ENCODE measurements around the gene CFAP299. TPM values are rescaled to one million over a fixed set of nuclear protein-coding genes. Genes with fewer than 3 reads are reported as not detected.
"Not testable (repeated sequence)": the region's sequence is repeated elsewhere in the genome, so short reads cannot be mapped to it uniquely, and the experiment has no call there.

The CFAP299 gene
- total RNA-seq, 2 experiments from 2014 or later: not detected

DNA sequence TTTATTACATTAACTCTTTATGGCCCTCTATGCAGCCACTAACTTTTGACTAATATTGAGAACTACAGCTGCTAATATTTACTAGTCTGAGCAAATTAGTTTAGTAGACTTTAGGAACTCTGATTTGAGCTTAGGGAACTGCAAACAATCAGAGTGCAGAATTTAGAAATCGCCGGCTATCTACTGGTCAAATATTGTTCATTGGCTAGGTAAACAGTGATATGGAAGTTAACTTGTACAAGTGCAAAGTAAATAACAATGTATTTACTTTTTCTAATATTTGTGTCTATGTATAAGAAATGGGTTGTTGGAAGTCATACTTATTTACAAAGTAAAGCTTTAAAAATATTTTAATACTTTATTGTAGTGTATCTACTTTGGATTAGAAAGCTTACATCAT is 279.6 kb downstream of the CFAP299 start:
- Mint-ChIP-seq H3K27me3 (no peaks in the 10 kb centered on the region), H3K4me1 (peaks cover 9% of the 10 kb centered on the region), H3K27ac (no peak overlapping the region), H3K36me3 (ENCODE audit: low read depth) (no peaks in the 10 kb centered on the region), H3K9me3 (ENCODE audit: low read depth) (no peaks in the 10 kb centered on the region), H3K4me3 (no peak overlapping the region)
- ChIA-PET CTCF (no interaction called here), POLR2A (no interaction called here)
- no peak for ATAC-seq
- intact Hi-C loops (cut with DNase I, micrococcal nuclease): loop anchor here (10.0 kb wide), 1 partner anchor 250 kb away; no protein-coding TSS in a partner anchor
- DNase-seq: no peak

DNA sequence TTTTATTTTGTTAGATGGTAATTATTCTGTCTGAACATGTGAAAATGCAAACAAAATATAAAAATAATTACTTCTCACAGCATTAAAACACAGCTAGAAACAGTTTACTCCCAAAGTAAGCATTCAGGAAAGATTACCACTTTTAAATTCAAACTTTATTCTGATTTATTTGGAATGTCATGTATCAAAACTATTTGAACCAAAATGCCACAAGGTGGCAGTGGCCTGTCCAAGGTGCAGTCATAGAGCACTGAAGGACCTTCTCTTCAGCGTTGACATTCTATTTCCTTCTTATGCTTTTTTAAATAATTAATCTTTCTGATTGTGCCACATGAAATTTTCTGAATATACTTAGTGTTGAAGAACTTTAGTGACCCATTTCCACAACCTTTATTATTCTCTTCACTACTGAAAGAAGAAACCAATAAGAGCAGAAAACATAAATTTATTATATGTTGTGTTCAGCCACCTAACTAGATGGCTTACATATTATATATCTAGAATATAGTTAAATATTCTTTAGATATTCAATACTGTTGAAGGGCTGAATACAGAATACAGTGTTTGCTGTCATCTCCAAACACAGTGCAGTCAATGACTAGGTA is 283.6 kb downstream of the CFAP299 start:
- ATAC-seq: no peak
- Mint-ChIP-seq H3K4me3 (no peak overlapping the region), H3K4me1 (no peaks in the 10 kb centered on the region), H3K9me3 (ENCODE audit: low read depth) (peaks cover 12% of the 10 kb centered on the region), H3K27me3 (no peaks in the 10 kb centered on the region), H3K27ac (no peak overlapping the region), H3K36me3 (ENCODE audit: low read depth) (peaks cover 6% of the 10 kb centered on the region)
- intact Hi-C loops (cut with DNase I, micrococcal nuclease): loop anchor here (10.0 kb wide), 1 partner anchor 254 kb away; no protein-coding TSS in a partner anchor
- ChIA-PET POLR2A (no interaction called here), CTCF (no interaction called here)
- no peak for DNase-seq

DNA sequence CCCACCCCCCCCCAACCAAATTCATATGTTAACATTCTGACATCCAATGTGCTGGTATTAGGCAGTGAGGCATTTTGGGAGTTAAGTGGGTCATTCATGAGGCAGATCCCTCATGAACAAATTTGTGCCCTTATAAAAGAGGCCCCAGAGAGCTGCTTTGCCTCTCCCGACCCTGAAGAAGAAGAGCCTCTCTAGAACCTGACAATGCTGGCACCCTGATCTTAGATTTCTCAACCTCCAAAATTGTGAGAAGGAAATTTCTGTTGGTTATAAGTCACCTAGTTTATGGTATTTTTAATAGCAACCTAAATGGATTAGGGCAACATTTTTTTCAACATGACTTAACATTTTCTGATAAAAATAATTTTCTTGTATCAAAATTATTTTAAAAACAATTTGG is 296.3 kb downstream of the CFAP299 start:
- intact Hi-C loops (cut with DNase I, micrococcal nuclease): no loop called here
- H3K4me1 Mint-ChIP-seq: no peaks in the 10 kb centered on the region
- ATAC-seq: no peak
- no peaks in the 10 kb centered on the region for H3K36me3 Mint-ChIP-seq (ENCODE audit: low read depth)
- no peak overlapping the region for H3K27ac Mint-ChIP-seq
- CTCF ChIA-PET: no interaction called here
- POLR2A ChIA-PET: no interaction called here
- H3K9me3 Mint-ChIP-seq (ENCODE audit: low read depth): peaks cover 3% of the 10 kb centered on the region
- no peak for DNase-seq
- no peaks in the 10 kb centered on the region for H3K27me3 Mint-ChIP-seq
- no peak overlapping the region for H3K4me3 Mint-ChIP-seq

DNA sequence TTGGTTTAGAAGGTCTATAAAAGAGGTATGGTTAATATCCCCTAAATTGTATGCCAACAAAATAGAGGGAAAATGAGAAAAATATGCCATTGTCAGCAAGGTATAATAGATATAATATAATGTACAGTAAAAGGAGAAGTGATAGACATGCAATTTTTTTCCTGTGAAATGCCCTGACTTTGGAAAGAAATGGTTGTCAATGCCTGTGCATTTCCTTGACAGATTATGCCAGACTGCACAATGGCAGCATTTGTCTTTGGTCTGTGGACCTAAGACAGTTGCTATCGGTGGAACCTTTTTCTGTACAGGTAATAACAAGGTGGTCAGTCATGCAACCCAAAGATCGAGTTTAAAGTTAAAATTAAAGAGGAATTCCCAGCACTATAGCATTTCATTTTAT is 301.7 kb downstream of the CFAP299 start:
- CTCF ChIA-PET: interaction anchor here (0.6 kb wide), 2 partner anchors 96 to 1220 kb away, joined by 3 read pairs; no protein-coding TSS in a partner anchor
- Mint-ChIP-seq H3K4me1 (no peaks in the 10 kb centered on the region), H3K4me3 (no peak overlapping the region), H3K9me3 (ENCODE audit: low read depth) (no peaks in the 10 kb centered on the region), H3K27me3 (no peaks in the 10 kb centered on the region), H3K36me3 (ENCODE audit: low read depth) (no peaks in the 10 kb centered on the region), H3K27ac (no peak overlapping the region)
- POLR2A ChIA-PET: no interaction called here
- intact Hi-C loops (cut with DNase I, micrococcal nuclease): no loop called here
- DNase-seq: no peak
- no peak for ATAC-seq

DNA sequence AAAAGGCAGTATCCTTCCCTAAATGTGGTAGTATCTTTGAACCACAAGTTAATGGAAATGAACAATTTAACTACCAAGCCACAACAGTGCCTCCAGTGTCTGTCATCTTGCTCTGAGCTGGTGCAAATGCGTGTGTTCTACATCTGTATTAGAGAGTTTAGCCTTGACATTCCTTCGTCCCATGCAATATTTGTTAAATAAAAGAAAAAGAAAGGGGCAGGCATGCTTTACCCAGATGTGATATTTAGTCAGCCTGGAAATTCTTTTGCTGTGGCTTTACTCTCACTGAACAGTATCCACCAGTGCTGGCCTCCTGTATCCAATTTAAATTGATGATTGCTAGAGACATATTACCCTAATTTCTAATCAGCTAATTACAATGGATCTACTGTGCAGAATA is 310.5 kb downstream of the CFAP299 start:
- ChIA-PET CTCF (no interaction called here), POLR2A (no interaction called here)
- no peaks in the 10 kb centered on the region for H3K4me1 Mint-ChIP-seq

DNA sequence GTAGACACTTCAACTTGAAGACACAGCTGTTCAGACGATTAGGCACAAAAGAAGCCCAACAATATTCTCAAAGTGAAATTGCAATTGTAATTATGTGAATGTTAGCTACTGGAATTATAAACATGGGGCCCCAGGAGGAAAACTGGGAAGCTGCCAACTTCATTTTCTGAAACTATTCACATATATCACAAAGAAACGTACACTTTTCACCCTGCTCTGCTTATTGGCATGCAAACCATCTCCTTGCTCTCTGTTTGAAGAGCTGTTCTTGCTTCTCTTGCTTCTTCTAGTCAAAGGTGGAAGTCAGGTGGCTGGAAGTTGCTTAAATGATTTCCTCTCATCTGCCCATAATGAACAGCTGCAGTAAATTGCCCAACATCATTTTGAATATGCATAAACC is 320.1 kb downstream of the CFAP299 start:
- H3K4me1 Mint-ChIP-seq: no peaks in the 10 kb centered on the region
- POLR2A ChIA-PET: no interaction called here
- H3K36me3 Mint-ChIP-seq (ENCODE audit: low read depth): no peaks in the 10 kb centered on the region
- H3K27me3 Mint-ChIP-seq: peaks cover 2% of the 10 kb centered on the region
- no peak for DNase-seq
- H3K4me3 Mint-ChIP-seq: no peak overlapping the region
- no peak overlapping the region for H3K27ac Mint-ChIP-seq
- CTCF ChIA-PET: no interaction called here
- H3K9me3 Mint-ChIP-seq (ENCODE audit: low read depth): no peaks in the 10 kb centered on the region
- no peak for ATAC-seq
- intact Hi-C loops (cut with DNase I, micrococcal nuclease): no loop called here

More for the DNA sequence above, 310.5 kb downstream of the CFAP299 start:
- Mint-ChIP-seq H3K9me3 (ENCODE audit: low read depth) (no peaks in the 10 kb centered on the region), H3K4me3 (no peak overlapping the region), H3K36me3 (ENCODE audit: low read depth) (no peaks in the 10 kb centered on the region), H3K27me3 (no peaks in the 10 kb centered on the region), H3K27ac (no peak overlapping the region)
- intact Hi-C loops (cut with DNase I, micrococcal nuclease): no loop called here
- ATAC-seq: no peak
- no peak for DNase-seq

DNA sequence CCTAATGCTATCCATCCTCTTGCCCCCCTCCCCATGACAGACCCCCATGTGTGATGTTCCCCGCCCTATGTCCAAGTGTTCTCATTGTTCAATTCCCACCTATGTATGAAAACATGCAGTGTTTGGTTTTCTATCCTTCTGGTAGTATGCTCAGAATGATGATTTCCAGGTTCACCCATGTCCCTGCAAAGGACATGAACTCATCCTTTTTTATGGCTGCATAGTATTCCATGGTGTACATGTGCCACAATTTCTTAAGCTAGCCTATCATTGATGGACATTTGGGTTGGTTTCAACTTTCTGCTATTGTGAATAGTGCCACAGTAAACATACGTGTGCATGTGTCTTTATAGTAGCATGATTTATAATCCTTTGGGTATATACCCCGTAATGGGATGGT is 334.6 kb downstream of the CFAP299 start:
- ATAC-seq; CTCF ChIA-PET; H3K27me3 Mint-ChIP-seq; H3K36me3 Mint-ChIP-seq (ENCODE audit: low read depth); H3K27ac Mint-ChIP-seq; H3K4me3 Mint-ChIP-seq; POLR2A ChIA-PET; H3K9me3 Mint-ChIP-seq (ENCODE audit: low read depth); intact Hi-C loops (cut with DNase I, micrococcal nuclease); DNase-seq; H3K4me1 Mint-ChIP-seq: not testable (repeated sequence)

DNA sequence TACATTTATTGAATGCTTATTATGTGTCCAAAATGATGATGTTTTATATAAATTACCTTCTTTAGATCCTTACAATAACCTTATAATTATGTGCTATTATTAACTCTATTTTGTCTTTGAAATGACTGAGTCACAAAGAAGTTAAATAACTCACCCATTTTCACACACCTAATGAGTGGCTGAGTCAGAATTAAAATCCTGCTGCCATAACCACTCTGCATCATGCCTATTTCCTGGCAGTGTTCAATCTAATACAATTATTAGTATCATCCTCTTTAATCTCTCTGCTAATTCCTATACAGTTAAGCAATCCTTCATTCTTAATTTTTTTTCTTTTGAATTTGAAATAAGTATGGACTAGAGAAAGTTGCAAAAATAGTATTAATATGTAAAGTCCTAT is 342.9 kb downstream of the CFAP299 start:
- H3K9me3 Mint-ChIP-seq (ENCODE audit: low read depth): peaks cover 3% of the 10 kb centered on the region
- intact Hi-C loops (cut with DNase I, micrococcal nuclease): no loop called here
- no peaks in the 10 kb centered on the region for H3K27me3 Mint-ChIP-seq
- H3K36me3 Mint-ChIP-seq (ENCODE audit: low read depth): no peaks in the 10 kb centered on the region
- no peak overlapping the region for H3K27ac Mint-ChIP-seq
- no peak overlapping the region for H3K4me3 Mint-ChIP-seq
- ChIA-PET POLR2A (no interaction called here), CTCF (no interaction called here)
- DNase-seq (no peak), ATAC-seq (no peak)
- H3K4me1 Mint-ChIP-seq: peaks cover 7% of the 10 kb centered on the region

DNA sequence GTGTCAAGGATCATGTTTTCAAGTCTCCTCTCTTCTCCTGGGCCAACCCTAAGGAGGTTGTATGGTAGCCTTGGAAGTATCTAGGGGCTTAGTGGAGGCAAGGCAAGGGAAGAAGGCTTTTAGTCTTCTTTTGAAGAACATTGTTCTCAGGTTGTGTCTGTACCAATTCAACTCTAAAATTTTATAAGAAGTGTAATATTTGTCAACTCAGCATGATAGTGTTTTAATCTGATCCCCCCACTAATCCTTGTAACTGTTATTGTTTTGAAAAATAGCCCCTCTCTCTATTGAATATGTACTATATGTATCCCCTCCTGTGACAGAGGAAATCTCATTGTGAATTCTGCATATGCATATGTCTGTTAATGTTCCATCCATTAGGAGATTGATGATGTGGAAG is 345.4 kb downstream of the CFAP299 start:
- DNase-seq (no peak), ATAC-seq (no peak)
- H3K36me3 Mint-ChIP-seq (ENCODE audit: low read depth): no peaks in the 10 kb centered on the region
- H3K4me1 Mint-ChIP-seq: peaks cover 7% of the 10 kb centered on the region
- ChIA-PET CTCF (no interaction called here), POLR2A (no interaction called here)
- H3K9me3 Mint-ChIP-seq (ENCODE audit: low read depth): no peaks in the 10 kb centered on the region
- H3K27ac Mint-ChIP-seq: no peak overlapping the region
- H3K4me3 Mint-ChIP-seq: no peak overlapping the region
- no peaks in the 10 kb centered on the region for H3K27me3 Mint-ChIP-seq
- intact Hi-C loops (cut with DNase I, micrococcal nuclease): no loop called here

DNA sequence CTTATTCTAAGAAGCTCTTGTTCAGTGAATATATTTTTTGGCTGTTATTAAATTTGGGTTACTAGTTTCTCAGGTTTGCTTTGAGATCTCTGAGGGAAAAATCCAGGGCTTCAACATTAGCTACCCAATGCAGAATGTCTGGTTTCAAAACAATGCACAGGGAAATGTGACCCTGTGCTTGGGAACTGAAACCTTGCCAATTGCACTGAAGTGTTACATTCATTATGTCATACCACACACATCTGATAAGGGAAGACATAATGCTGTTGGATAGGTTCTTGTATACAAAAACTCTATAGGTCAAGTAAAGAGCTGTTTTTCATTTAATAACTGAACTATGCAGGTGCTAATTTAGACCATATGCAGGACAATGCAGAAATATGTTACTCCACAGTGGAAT is 349.7 kb downstream of the CFAP299 start:
- Mint-ChIP-seq H3K36me3 (ENCODE audit: low read depth) (no peaks in the 10 kb centered on the region), H3K27me3 (peaks cover 3% of the 10 kb centered on the region), H3K9me3 (ENCODE audit: low read depth) (no peaks in the 10 kb centered on the region), H3K4me3 (no peak overlapping the region), H3K4me1 (no peaks in the 10 kb centered on the region), H3K27ac (no peak overlapping the region)
- POLR2A ChIA-PET: no interaction called here
- no peak for DNase-seq
- ATAC-seq: no peak
- CTCF ChIA-PET: no interaction called here
- intact Hi-C loops (cut with DNase I, micrococcal nuclease): no loop called here

DNA sequence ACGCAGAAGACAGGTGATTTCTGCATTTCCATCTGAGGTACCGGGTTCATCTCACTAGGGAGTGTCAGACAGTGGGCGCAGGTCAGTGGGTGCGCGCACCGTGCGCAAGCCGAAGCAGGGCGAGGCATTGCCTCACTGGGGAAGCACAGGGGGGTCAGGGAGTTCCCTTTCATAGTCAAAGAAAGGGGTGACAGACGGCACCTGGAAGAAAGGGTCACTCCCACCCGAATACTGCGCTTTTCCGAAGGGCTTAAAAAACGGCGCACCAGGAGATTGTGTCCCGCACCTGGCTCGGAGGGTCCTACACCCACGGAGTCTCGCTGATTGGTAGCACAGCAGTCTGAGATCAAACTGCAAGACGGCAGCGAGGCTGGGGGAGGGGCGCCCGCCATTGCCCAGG is 352.2 kb downstream of the CFAP299 start:
- POLR2A ChIA-PET; H3K4me1 Mint-ChIP-seq; H3K27me3 Mint-ChIP-seq; H3K27ac Mint-ChIP-seq; H3K36me3 Mint-ChIP-seq (ENCODE audit: low read depth); CTCF ChIA-PET; ATAC-seq; H3K9me3 Mint-ChIP-seq (ENCODE audit: low read depth); DNase-seq; H3K4me3 Mint-ChIP-seq; intact Hi-C loops (cut with DNase I, micrococcal nuclease): not testable (repeated sequence)

DNA sequence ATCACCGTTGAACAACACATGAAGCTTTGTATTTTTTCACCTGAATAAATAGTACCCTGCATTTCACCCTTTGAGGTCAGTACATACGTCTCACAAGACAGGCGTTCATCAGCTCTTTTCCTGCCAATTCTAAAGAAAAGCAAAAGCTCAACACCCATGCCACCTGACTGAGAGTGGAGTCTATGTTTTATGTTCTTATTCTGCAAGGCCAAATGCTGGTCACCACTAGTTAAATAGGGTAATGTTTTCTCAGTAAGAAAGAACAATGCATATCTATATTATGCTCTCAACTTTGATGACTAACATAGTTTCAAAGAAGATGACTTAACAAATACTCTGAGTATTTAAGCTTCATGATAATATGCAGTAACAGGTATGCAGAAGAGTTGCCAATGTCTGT is 358.6 kb downstream of the CFAP299 start:
- Mint-ChIP-seq H3K27me3 (no peaks in the 10 kb centered on the region), H3K4me3 (no peak overlapping the region), H3K9me3 (ENCODE audit: low read depth) (no peaks in the 10 kb centered on the region), H3K4me1 (no peaks in the 10 kb centered on the region), H3K27ac (no peak overlapping the region), H3K36me3 (ENCODE audit: low read depth) (no peaks in the 10 kb centered on the region)
- ChIA-PET POLR2A (no interaction called here), CTCF (no interaction called here)
- DNase-seq (no peak), ATAC-seq (no peak)
- intact Hi-C loops (cut with DNase I, micrococcal nuclease): no loop called here

DNA sequence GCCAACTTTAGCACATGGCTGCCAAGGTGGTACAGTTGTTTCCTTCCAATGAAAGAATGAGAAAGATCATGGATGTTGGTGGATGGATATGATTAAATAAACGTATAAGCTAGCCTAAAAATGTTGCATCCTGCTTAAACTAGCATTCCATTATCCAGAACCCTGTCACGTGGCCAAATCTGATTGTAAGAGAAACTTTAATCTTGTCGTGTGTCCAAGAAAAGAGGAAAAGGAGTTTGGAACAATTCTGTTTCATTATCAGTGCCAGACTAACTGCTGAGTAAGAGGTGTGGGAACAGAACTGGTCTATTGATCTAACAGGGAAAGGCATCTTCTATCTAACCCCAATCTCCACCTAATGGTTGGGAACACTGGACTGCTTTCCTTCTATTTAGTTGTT is 369.8 kb downstream of the CFAP299 start:
- Mint-ChIP-seq H3K36me3 (ENCODE audit: low read depth) (no peaks in the 10 kb centered on the region), H3K27ac (no peak overlapping the region), H3K4me3 (no peak overlapping the region), H3K4me1 (peaks cover 13% of the 10 kb centered on the region), H3K27me3 (no peaks in the 10 kb centered on the region), H3K9me3 (ENCODE audit: low read depth) (no peaks in the 10 kb centered on the region)
- ATAC-seq: no peak
- intact Hi-C loops (cut with DNase I, micrococcal nuclease): no loop called here
- DNase-seq: no peak
- POLR2A ChIA-PET: no interaction called here
- CTCF ChIA-PET: no interaction called here
